ENCODE measurements around the gene NLGN1.

NLGN1 gene

DNA sequence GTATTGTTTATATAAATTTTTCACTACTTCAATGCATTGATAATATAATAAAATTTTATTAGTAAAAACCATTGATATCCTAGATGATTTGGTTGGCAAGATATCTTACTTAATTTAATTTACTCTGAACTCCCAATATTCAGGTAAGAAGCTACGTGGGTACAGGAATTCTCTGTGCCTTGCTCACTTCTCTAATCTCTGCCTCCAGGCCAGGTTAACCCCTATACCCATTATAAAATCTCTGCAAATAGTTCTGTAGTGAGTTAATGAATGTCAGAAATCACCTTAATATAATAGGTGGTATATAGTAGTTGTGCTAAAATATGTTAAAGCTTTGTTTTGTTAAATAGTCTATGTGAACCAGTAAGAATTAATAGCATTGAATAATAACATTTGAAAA lies 465.2 kb downstream of the NLGN1 start:
- no peak for DNase-seq

DNA sequence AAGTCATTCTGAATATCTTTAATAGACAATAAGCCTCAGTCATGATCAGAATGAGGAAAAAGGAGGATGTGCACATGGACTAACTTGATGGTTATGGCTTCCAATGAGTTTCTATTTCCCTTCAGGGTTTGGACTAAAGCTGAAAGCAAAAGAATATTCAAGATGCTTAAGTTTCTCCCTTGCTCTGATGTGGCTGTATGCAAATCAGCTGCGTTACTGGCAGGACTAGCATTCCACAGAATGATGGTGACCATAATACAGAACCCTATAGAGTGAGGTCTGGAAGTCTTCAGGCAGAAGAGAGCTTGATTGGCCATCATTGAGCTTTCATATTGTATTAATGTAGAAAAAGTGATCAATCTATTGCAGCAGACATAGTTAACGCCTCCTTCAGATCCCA lies 466.0 kb downstream of the NLGN1 start:
- no peak for DNase-seq

DNA sequence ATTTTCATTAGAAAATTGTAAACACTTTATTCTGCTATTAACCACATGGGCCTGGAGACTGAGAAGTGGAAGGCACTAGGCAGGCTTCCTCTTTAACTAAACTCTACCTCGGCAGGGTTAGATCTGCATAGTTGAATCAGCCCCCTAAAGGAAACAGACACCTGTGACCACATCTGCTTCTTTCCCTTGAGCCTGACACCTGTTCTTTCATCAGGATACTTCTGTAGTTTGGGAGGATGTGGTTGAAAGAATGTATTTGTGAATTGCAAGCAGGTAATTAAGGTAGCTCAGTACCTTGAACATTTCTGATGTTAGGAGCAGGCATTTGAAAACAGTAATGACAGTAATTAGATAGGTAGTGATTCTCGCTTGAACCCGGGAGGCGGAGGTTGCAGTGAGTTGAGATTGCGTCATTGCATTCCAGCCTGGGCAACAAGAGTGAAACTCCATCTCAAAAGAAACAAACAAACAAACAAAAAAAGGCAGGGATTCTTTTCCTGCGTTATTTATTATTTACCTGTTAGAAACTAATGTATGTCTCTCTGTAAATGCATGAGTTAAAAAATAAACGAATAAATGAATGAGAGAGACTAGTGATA lies 468.5 kb downstream of the NLGN1 start:
- no peak for DNase-seq

DNA sequence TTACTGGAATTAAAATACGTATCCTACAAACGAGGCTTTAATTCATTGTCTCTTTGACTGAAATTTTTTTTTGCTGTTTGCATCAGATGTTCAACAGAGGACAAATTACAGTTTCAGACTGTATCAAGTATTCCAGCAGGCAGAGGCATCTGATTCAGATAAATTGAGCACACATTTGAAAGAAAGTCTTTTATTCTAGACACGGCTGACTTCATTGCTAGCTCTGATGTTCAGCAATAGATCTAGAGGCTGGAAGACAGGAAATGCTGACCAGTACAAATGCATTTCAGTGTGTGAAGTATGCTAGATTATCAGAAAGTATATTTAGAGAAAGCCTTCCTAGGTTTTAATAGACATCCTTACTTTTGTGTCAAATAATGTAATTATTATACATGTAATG lies 472.2 kb downstream of the NLGN1 start:
- DNase-seq, result no peak

DNA sequence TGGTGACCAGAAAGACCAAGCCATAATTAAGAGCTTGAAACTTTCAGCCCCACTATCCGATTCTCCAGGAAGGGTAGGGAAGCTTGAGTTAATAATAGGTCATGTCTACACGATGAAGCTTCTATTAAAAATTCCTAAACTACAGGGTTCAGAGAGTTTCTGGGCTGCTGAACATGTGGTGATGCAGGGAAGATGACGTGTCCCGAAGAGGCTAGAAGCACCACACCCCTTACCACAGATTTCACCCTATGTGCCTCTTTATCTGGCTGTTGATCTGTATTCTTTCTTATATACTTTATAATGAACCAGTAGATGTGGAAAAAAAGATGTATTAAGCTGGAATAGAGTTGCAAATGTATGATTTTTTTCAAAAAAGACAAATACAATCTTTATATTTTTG lies 473.4 kb downstream of the NLGN1 start:
- no peak for DNase-seq

DNA sequence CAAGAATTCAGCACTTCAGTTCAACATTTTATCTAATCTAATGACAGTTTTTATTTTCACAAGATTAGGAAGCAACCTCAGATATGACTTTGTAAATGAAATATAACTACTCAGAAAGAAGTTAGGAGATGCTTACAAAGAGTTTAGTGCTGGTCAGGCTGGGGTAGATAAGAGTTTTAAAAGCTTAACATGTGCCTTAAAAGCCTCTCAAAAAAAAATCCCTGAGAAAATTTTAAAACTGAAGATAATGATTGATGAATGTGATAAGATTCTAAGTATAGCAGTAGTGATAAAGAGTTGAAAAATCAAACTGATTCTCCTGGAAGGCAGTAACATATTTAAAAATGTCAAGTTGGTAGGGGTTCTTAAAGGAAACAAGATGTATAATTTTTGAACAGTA lies 478.2 kb downstream of the NLGN1 start:
- no peak for DNase-seq

DNA sequence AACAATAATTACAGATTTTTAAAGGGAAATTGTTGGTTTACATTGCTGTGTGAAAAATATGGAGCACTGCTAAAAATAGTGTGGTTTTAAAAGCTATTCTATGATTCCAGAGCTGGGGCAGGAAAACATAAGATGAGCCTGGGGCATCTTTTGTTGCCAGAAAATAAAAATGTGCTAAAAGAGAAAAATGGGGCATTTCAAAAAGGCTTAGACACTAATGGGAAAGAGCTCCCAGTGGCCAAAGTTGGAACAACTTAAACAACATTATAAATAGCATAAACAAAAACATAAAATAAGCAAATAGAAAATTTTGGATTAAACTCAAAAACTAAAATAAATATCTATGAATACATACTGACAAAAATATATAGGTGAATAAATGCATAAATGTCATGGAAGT lies 478.9 kb downstream of the NLGN1 start:
- DNase-seq, result no peak

DNA sequence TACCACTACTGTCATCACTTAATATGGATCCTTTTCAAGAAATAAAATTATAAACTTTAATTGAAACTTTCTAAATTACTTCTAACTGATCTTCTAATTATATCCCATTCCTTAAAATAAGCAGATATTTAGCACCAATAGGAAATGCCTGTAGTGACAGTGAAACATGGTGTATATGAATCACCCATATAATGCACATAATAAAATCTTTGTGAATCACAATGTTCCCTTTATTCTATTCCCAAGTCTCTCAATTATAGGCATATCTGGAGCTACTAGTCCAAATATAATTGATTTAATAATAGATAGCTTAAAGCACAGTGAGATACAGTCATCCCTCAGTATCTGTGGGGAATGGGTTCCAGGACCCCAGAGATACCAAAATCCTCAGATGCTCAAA lies 490.3 kb downstream of the NLGN1 start:
- DNase-seq, result no peak

DNA sequence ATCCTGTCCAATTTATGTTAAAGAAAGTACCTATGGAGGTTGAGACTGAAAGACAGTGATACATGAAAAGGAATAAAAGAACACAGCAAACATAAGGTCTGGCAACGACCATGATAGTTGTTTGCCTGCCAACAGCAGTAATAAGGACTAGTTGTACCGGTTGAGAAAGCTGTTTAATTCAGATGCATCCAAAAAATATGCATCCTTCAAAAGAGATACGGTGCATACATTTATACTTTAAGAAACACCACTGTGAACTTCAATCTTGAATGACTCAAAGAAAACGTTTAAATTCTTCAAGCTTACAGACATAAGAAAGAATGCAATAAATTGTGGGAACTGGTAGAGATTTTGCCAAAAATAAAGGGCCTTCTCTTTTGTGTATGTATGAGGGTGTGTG lies 492.1 kb downstream of the NLGN1 start:
- DNase-seq, result no peak

DNA sequence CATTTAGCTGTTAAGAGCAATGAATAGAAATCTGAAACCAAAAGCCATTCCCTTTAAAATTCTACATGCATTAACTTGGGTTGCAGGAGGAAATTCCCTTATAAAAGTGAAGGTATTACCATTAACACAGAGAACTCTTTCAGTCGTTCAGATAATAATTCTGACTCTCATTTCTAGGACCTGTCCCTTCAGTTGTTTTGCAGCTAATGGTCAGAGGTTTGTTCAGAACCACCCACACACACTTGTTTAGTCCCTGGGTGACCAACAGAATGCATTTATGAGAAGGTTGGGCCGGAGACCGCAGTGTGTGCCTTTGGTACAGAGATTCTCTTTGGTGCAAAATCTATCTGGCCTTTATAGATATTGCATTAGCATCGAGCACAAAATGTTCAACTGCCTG lies 492.5 kb downstream of the NLGN1 start:
- no peak for DNase-seq

DNA sequence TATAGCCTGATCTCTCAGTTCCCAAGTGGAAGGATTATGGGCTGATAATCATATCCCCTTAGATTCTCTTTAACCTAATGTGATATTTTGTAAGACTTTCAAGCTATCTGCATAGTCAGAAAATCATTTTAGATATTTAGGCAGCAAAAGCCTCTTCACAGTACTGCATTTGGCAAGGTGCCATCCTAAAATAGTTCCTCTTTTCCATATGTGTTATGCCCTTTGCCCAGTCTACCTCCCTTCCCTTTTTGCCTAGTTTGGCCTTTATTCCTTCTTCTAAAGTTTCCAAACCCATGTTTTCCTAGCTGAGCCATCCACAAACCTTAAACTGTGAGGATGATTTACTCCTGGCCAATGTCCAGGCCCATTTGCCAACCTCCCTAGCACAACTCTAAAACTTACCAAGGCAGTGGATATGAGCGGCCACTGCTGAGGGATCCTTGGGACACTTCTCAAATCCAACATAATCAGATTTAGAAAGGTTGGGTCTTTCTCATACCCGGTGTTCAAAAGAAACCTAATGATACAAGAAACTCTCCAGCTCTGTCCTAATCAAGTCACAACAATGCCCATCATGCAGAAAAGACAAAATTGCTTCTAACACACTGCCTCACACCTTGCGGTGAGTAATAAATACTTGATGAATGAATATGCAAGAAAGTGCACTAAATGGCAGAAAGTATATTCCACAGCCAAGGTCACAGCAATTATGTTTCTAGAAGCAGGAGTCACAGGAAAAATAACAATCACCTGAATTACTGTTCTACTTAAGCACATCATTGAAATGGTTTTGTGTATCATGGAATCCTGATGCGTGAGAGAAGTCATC lies 493.9 kb downstream of the NLGN1 start:
- no peak for DNase-seq

DNA sequence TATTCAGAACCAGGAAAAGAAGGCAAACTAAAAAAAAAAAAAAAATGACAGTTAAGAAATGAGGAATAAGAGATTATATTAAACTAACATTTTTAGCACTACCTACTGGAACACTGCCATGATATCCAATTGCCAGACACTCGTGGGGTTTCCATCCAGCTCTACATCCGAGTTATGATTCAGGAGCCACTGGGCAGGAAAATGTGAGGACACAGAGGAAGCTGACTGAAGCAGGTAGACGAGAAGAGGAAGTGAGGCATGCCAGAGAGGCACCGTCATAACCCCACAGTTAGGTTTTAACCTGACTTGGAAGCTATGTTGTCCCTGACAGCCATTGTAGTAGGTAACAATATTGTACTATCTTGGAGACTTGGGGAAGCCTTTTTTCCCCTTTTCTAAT lies 495.0 kb downstream of the NLGN1 start:
- DNase-seq, result no peak

DNA sequence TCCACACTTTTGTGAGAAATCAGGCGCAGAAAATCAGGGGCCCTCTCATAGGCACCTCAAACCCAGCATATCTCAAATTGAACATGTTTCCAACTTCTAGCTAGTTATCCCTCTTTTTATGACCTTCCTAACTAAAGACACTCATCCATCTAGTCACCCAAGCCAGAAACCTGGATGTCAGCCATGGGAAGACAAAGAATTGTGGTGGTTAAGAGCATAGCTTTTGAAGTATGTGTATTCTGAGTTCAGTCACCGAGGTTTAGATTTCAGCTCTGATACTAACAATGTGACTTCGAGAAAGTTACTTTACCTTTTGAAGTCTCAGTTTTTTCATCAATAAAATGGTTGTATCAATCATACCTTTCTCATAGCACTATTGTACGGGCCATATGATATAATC lies 495.5 kb downstream of the NLGN1 start:
- no peak for DNase-seq

DNA sequence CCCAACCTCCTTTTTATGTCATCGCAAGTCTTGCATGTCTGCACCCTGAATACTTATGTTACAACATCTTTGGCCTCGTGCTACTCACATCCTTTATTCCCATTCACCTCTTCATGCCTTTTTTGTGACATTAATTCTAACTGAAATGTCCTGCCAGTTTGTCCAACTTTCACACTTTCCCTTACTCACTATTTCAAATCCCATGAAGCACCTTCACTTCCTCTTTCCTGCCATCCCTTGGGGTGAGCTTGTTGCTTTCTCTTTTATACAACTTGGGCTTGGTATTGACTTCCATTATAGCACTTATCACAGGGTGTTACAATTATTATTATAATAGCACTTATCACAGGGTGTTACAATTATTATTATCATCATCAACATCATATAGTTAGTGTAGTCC lies 496.3 kb downstream of the NLGN1 start:
- DNase-seq, result no peak

DNA sequence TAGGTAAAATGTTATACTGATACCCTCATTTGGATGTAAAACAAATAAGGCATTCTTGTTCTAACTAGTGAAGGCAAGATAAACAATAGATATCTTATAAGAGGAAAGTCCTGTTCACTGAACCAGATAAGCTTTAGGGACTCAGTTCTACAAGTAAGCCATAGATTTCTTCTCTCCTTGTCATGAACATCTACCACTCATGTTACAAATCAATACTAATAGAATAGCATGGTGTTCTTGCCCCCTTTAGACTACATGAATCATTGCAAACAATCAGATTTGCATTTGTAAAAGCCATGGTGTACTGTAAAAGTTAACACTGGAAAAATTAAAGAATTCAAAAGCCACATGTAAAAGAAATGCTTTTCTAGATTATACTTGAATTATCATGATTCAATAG lies 500.1 kb downstream of the NLGN1 start:
- no peak for DNase-seq

DNA sequence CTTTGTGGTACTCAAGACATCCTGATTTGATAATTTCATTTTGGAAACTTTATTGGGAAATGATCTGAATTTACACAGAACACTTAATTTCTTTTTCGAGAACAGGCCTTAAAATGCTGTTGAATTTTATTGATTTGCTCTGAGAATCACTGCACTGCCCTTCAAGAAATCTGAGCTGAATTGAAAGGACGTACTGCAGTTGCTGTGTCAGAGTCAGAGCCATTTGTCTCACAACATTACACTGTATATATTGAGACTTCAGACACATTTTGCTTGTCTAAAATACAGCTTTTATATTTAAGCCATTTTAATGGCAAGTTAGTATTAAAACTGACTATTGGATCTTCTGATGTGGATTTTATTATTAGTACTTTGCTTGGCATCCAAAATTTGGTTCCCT lies 504.1 kb downstream of the NLGN1 start:
- DNase-seq, result no peak

DNA sequence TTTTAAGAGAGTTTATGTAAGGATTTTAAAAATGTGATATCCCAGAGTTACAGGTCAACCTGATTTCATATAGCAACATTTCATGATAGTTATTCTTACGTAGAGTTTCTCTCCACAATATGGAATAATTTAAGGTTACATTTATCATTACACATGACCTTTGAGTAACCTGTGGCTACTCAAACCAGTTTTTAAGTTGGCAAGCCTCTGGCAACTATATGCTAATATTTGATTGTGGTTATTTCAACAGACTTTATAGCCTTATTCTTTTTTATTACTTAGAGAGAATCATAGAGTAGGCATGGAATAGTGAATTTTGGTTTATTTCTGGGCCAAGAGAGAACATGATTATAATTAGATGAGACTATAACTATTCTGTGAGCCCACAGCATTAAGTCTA lies 504.9 kb downstream of the NLGN1 start:
- no peak for DNase-seq

DNA sequence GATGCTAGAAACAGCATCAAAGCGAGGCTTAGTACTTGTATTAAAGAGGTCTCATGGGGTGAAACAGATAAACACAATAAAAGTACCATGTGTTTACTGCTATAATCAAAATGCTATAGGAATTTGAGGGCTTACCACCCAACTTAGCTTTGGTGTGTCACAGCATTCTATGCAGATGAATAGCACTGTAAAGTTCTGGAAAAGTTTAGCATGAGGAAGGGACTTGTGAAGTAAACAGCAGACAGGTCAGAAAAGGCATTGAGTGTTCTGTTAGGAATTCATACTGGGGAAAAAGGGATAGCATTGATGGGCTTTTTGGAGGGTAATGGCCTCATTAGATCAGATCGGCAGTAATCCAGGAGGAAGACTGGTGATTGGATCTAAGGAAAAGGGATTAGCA lies 505.3 kb downstream of the NLGN1 start:
- no peak for DNase-seq

DNA sequence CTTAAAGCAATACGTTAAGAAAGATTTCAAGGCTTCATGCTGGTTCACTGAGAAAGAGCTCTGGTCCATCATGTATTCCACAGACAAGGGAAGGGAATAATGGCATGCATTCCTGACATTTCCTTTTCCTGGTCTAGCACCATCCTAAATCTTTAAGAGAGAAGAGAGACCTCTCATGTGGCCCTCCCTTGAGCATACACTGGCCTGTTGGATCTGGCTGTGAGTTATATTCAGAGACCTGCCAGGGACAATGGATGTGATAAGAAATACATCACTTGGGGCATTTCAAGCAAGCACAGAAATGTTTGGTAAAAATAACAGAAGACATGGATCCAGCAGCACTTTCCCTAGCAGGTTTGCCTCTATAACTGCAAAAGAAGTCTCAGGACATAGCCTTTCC lies 507.8 kb downstream of the NLGN1 start:
- no peak for DNase-seq

DNA sequence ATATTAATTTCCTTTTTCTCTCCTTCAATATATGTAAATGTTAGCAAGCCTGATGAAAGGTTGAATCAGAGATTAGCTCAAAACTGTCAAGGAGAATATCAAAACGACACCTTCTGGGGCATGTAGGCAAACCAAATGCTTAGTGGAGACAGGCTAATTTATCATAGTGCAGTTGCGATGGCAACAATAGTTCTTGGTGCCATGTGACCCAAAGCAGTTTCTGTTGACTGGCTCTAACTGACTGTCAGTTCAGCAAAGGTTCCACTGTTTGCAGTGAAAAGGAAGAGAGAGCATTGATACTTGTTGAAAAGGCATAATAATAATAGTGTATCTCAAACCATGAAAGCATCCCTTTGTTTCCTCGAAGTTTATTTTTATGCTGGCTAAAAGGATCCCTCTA lies 513.9 kb downstream of the NLGN1 start:
- no peak for DNase-seq

DNA sequence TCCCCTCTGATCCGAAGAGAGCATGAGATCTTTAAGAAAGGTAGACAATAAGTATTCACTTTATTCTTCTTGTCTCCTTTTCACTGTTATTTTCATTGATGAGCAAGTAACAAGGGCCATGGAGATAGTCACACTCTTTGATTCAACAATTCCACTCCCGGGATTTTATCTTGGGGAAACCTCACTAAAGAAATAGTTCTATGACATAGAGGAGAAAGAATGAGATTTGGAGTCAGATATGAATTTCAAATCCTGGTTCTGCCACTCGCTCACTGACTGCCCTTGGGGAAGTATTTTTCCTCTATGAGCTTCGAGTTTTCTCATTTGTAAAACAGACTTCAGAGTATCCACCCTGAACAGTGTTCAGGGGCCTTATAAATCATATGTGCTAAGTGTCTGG lies 514.6 kb downstream of the NLGN1 start:
- no peak for DNase-seq

DNA sequence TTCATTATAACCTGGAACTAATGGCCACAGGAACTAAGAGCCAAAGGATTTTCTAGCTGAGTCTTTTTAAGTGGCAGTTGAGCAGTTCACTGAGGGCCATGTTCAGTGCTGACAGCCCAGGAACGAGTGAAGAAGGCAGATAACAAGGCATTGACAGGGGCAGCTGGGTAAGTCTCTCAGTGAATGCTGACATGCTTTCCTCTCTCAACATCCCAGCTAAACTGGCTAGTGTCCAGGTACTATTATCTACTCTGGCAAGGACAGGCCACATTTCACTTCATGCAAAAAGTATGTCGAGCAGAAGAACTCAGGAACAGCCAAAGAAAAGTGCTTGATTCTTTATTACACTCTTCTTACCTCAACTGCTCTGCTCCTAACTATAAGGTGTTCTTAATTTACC lies 515.9 kb downstream of the NLGN1 start:
- DNase-seq, result no peak

DNA sequence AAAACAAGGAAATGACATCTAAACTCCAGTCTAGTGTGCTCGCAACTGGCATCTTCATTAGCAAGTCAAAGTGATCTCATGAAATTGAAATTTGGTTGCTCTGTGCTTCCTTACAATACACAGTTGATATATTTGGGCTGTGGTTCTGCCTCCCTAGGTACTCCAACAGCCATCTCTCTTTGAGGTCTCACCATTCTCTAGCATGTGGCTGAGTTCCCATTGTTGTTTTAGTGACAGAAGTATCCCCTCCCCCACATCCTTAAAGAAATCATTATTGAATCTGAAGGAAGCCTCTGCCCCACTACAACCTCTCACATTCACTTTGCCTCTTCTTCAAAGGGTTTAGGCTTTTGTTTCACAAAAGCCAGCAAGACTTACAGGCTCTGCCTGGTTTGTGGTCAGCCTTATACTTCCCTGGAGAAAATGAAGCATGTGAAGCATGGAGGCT lies 516.5 kb downstream of the NLGN1 start:
- DNase-seq, result no peak

DNA sequence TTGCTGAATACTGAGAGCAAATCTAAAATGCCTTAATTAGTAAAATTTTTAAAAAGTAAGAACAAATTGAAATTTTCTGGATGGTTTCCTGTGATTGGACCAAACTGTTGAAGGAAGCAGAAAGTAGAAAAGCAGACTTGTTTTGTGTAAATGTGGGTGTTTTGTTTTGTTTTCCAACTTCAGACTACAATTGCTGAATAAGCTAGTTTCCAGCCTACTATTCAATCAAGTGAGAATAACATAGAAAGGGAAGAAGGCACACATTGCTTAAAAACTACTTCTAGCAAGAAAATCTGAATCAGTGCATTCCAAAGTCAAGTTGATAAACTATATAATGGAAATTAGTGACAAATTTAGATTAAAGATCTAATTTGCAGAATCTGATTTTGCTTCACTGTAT lies 519.3 kb downstream of the NLGN1 start:
- no peak for DNase-seq

DNA sequence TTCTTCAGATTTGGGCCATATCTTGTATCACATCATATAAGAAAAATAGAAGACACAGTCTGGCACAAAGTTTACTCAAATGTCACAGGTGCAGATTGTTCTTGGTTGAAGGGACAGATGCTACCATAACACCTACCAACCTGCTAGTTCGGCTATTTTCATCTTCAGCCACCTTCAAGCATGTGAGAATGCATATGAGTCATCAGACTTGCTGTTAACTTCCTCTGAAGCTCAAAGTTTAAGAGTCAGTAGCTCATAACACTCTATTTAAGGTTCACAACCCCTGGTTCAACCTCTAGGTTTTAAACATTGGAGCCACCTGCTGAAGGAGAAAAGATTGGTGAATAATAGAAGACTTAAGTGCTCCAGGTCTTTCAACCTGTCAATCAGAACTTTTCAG lies 522.8 kb downstream of the NLGN1 start:
- DNase-seq, result no peak
